GM12872 (cell line): Measurements from ENCODE around the gene HTR4.

ENCODE experiments used
- CTCF ChIP-seq: IDR thresholded peaks from 3 replicates; pipeline ENCODE4 v1.5.1; 2011; ENCODE audit warnings: low read depth, mild to moderate bottlenecking, low read length, moderate library complexity; ENCODE audit not compliant: insufficient read depth

Gene HTR4

GRCh38 chr5:148459669-148460068 is 194.7 kb downstream of the HTR4 start:
- TF ChIP-seq CTCF = no peak

- no peak for TF ChIP-seq CTCF
Measured at GRCh38 chr5:148458036-148458888, 196.1 kb downstream of the HTR4 start.

- TF ChIP-seq CTCF = peak; percentile 36; the same call in 2 of the 3 replicates
Measured at GRCh38 chr5:148457183-148457620, 197.1 kb downstream of the HTR4 start.

- no peak for TF ChIP-seq CTCF
Measured at GRCh38 chr5:148455185-148455584, 199.1 kb downstream of the HTR4 start.

GRCh38 chr5:148454576-148454975 is 199.8 kb downstream of the HTR4 start:
- TF ChIP-seq CTCF = no peak

GRCh38 chr5:148452499-148453193 is 201.7 kb downstream of the HTR4 start:
- TF ChIP-seq CTCF = no peak

GRCh38 chr5:148446611-148447010 is 207.7 kb downstream of the HTR4 start:
- no peak for TF ChIP-seq CTCF
